GM19324 (cell line): Measurements from ENCODE around the gene ATP11A.

Source experiments
- ATAC-seq: cut with Tn5 transposase; IDR thresholded peaks from one replicate; pipeline ENCODE4 v1.9.1; 2021; ENCODE audit warnings: mild to moderate bottlenecking, moderate library complexity; ENCODE audit not compliant: unreplicated experiment, low FRiP score

The ATP11A gene

DNA sequence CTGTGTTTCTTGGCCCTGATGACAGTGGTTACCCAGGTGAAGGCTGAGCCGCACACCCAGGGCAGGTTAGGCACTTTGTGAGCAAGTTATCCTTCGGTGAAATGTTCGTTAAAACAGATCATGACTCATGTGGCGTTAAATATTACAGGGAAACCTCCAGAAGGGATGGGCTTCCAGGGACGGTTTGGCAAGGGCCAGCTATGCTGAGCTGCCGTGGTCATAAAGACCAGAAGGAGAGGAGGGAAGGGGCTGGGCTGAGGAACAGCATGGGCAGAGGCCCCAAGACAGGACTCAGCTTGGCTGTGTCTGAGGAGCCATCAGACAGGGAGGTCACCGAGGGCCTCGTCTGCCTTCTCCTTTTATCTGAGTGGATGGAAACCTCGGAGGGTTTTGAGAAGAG lies 47.5 kb downstream of the ATP11A start:
- ATAC-seq: no peak

DNA sequence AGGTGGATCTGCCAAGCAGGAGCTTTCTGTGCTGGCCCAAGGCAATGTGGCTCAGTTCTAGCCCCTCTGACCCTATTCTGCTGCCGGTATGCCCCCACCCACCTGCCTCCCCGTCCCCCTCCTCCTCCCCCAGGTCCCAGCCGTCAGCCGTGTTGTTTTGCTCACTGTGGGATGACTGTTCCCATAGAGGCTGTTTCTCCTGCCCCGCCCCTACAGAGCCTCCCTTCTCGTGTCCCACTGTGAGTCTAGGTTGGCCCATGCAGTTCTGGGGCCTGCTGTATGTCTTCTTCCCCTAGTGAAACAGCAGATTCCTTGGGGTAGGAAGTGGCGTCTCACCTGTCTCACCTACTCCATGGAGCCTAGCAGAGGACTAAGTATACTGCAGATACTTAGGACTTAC lies 48.8 kb downstream of the ATP11A start:
- ATAC-seq: no peak

DNA sequence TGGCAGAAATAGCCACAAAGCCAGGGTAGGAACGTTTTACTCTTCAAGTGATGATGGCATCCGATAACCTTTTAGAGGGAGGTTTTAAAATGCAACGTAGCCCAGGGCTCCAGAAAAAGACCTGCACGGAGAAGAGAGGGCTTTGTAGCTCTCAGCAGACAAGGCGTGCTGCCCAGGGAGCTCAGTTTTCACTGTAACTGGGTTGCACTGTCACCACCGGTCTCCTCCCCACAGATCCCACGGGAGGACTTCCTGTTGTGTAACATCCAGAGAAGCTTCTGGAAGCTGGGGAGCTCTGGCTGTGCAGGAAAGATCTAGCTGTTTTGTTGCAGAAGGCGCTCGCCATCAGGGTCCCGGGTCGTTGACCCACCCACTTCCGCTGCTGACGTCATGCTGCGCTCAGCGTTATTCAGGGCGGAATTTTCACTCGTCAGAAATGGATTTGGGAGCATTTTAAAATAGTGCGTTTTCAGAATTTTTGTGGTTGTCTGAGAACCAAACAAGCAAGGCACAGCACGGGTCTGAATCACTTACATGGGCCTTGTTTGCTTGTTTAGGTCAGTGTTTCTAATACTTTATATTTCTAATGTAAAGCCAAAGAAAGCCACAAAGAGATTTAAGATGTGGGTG lies 50.8 kb downstream of the ATP11A start:
- ATAC-seq: no peak

DNA sequence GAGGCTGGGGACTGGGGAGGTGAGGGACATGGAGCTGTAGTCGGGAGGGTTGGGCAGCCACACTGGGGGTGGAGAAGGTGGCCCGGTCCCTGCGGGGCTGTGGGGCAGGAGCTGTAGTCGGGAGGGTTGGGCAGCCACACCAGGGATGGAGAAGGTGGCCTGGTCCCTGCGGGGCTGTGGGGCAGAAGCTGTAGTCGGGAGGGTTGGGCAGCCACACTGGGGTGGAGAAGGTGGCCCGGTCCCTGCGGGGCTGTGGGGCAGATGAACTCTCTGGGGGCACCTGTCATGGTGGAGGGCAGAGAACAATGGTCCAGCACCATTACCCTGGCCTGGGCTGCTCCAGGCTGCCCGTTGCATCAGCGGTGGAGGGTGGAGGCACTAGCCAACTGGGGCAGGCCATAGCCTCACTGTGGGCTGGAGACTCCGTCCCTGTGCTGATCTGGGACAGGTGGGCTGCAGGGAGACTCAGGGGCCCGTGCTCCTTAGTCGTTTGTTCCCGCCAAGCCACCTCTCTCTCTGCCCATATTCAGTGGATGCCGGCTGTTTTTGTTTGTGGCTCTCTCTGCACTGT lies 51.4 kb downstream of the ATP11A start:
- ATAC-seq: no peak

- no peak for ATAC-seq
These were observed 52.2 kb downstream of the ATP11A start for GRCh38 chr13:112741835-112742570.

- no peak for ATAC-seq
These were observed 52.7 kb downstream of the ATP11A start for GRCh38 chr13:112742583-112742982.

GRCh38 chr13:112743451-112744167 lies 53.8 kb downstream of the ATP11A start:
- no peak for ATAC-seq

DNA sequence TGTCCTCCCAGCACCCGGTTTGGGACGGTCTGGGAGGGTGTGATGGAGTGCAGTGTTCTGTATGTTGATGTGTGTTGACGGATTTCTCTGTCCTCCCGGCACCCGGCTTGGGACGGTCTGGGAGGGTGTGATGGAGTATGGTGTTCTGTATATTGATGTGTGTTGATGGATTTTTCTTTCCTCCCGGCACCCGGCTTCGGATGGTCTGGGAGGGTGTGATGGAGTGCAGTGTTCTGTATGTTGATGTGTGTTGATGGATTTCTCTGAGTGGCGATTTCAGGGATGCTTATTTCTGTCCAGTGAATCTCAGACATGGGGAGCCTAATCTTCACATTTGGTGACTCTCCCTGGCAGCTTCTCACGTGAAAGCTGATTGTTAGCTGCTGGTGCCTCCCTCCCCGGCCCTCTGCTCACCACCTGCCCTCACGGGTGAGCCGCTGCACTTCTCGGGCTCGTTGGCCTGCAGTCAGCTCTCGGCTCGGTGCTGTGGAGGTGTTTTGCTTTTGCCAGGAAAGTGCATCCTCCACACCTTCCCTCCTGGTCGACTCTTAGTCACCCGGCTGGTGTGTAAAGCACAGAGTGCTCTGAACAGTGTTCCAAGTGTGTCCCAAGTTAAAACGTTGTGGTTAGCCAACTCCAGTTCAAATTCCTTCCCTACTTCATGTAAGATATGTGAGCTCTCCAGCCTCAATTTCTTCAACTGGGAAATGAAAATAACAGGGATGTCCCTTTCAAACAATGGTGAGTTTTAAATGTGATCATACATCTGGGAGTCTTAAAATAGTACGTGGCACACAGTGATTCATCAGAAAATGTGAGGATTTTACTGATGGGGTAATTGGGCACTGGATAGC lies 54.6 kb downstream of the ATP11A start:
- no peak for ATAC-seq

- no peak for ATAC-seq
These were observed 56.2 kb downstream of the ATP11A start for GRCh38 chr13:112746044-112746443.

- no peak for ATAC-seq
These were observed 57.4 kb downstream of the ATP11A start for GRCh38 chr13:112747256-112747655.

DNA sequence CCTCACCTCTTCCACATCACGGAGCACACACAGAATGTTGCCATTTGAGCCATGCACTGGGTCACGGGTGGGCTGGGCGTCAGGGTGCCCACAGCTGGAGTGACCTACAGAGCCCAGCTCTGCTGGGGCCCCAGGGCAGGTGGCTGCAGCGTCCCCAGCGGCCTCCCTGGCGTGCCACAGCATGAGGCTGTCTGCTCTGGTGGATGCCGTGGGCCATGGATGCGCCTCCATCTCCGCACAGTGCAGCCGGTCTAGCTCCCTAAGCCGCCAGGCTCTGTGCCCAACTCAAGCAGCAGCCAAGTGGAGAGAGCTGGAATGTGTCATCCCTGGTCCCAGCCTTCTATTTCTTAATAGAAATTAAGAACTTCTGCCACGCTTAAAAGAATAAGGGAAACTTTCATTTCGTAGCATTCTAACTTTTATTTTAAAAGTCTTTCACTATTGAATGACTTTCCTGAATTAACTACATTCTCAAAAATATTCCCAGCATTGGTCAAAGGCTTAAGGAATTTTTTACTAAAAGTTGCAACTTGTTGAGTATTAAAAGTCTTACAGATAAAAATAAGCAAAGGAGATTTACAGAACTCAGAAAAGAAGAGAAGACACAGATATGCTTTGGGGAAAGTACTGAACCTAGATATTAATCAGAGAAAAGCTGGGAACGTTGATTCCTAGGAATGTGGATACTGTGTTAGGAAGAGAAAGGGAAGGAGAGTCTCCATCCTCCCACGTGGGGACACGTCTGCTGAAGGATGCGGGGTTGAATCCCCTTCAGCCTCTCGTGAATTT lies 59.3 kb downstream of the ATP11A start:
- no peak for ATAC-seq

DNA sequence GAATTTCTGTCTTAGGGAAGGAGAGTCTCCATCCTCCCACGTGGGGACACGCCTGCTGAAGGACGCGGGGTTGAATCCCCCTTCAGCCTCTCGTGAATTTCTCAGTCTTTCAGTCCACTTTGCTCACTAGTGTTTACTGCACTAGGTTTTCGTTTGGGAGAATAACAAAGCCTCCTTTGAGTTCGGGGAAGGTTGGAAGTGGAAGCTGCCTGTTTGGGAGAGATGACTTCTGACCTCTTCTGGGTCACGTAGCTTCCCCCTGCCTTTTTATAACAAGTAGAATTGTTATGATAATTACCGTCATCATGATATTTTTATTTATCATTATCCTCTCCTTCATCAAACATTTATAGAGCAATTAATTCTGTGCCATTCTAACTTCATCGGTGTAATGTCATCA lies 60.7 kb downstream of the ATP11A start:
- no peak for ATAC-seq

DNA sequence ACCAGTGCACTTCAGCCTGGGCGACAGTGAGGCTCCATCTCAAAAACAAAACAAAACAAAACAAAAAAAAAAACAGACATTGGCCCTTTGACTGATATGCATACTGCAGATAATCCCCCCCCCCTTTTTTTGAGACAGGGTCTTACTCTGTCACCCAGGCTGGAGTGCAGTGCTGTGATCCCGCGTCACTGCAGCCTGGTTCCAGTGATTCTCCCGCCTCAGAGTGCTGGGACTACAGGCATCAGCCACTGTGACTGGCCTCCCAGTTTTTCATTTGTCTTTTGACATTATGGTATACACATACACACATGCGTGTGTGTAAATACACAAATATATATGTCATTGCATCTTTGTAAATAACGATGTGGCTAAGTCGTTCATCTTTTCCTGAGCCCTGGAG lies 61.8 kb downstream of the ATP11A start:
- no peak for ATAC-seq

GRCh38 chr13:112752211-112752610 lies 62.4 kb downstream of the ATP11A start:
- no peak for ATAC-seq

DNA sequence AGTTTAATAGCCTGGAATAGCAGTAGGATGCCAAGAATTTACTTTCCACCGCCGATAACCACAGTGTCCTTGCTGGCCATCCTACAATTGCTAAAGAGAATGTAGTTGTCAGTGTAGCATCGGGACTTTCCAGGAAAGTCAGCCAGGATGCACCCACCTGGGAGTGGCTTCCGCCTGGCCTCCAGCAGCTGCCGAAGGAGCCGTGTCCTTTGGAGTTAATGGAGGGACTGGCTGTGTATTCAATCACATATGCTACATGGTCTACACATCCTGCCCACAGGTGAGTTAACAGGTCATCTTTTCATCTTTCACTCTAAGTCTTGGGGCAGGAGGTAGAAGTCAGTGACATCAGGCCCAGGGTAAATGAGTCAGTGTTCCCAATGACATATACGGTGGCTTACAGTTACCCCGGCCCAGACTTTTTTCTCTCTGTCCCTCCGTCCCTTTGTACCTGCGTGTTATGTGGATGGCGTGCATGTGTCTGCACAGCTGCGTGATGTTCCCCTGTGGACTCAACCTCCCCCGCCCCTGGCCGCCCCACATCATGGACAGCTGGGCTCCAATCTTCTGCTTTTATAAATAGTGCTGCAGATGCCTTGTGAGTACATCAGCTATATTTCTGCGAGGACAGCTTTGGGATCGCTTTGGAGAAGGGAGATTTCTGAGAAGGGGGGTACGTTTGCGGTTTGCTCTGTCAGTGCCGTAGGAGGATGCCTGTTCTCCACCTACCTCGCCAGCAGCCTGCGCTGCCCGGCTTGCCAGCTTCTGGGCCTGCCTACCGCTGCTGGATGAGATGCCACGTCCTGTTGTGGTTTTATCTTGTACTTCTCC lies 63.1 kb downstream of the ATP11A start:
- ATAC-seq: no peak

GRCh38 chr13:112753833-112754232 lies 64.0 kb downstream of the ATP11A start:
- no peak for ATAC-seq

GRCh38 chr13:112754281-112755025 lies 64.6 kb downstream of the ATP11A start:
- ATAC-seq: no peak

GRCh38 chr13:112755331-112755730 lies 65.5 kb downstream of the ATP11A start:
- ATAC-seq: no peak
